GM21529 (cell line): ENCODE results near the gene GPR34.
"Not testable (repeated sequence)": the region's sequence is repeated elsewhere in the genome, so short reads cannot be mapped to it uniquely, and the experiment has no call there.

Experiments used
- ATAC-seq: cut with Tn5 transposase; IDR thresholded peaks from one replicate; pipeline ENCODE4 v1.9.1; 2021; ENCODE audit not compliant: unreplicated experiment

The GPR34 gene

GRCh38 chrX:41688835-41689234, at the start of gene GPR34:
GPR34 (plus strand) TSS chrX:41688973; CDS start chrX:41695634, 6,661 bp downstream.
- no peak for ATAC-seq

- ATAC-seq = not testable (repeated sequence)
These were observed 42.6 kb upstream of the GPR34 start for GRCh38 chrX:41646201-41646600.

- no peak for ATAC-seq
These were observed 35.6 kb upstream of the GPR34 start for GRCh38 chrX:41653125-41653524.

- ATAC-seq = no peak
These were observed 33.7 kb upstream of the GPR34 start for GRCh38 chrX:41655101-41655500.

GRCh38 chrX:41655631-41656030, 33.1 kb upstream of the GPR34 start:
- ATAC-seq = no peak

GRCh38 chrX:41661366-41662095, 27.2 kb upstream of the GPR34 start:
- no peak for ATAC-seq

- ATAC-seq = peak; percentile 93
These were observed 24.3 kb upstream of the GPR34 start for GRCh38 chrX:41664375-41664901.

- no peak for ATAC-seq
These were observed 23.9 kb upstream of the GPR34 start for GRCh38 chrX:41664908-41665307.

GRCh38 chrX:41665686-41666085, 23.1 kb upstream of the GPR34 start:
- ATAC-seq = no peak

GRCh38 chrX:41666251-41666650, 22.5 kb upstream of the GPR34 start:
- ATAC-seq = no peak

GRCh38 chrX:41667631-41668030, 21.1 kb upstream of the GPR34 start:
- no peak for ATAC-seq

GRCh38 chrX:41670112-41670511, 18.7 kb upstream of the GPR34 start:
- ATAC-seq = no peak

GRCh38 chrX:41671082-41671481, 17.7 kb upstream of the GPR34 start:
- no peak for ATAC-seq

- ATAC-seq = no peak
These were observed 16.1 kb upstream of the GPR34 start for GRCh38 chrX:41672643-41673042.

- ATAC-seq = not testable (repeated sequence)
These were observed 12.4 kb upstream of the GPR34 start for GRCh38 chrX:41676361-41676760.

GRCh38 chrX:41677183-41678060, 11.4 kb upstream of the GPR34 start:
- no peak for ATAC-seq

GRCh38 chrX:41684138-41684537, 4.6 kb upstream of the GPR34 start:
- no peak for ATAC-seq

- no peak for ATAC-seq
These were observed 3.8 kb upstream of the GPR34 start for GRCh38 chrX:41684940-41685339.

- no peak for ATAC-seq
These were observed 2.0 kb upstream of the GPR34 start for GRCh38 chrX:41686788-41687187.

- no peak for ATAC-seq
These were observed 617 bp upstream of the GPR34 start for GRCh38 chrX:41688156-41688555.

- no peak for ATAC-seq
These were observed 938 bp downstream of the GPR34 start for GRCh38 chrX:41689711-41690110.
